HepG2 (cell line): ENCODE data around the gene HEPN1. TPM values are rescaled to one million over a fixed set of nuclear protein-coding genes. Genes with fewer than 3 reads are reported as not detected.

Experiments used
- ATF7 ChIP-seq, 2 experiments: fragments of 450-650 bp in 1 of 2; sonication (generic) in 1 of 2; formaldehyde crosslinking in 1 of 2; IDR thresholded peaks; 2 replicates each; pipeline versions ENCODE4 v1.4.0 to v1.6.1; 2016 to 2020; ENCODE audit warnings: antibody characterized with exemption in 1 of 2, mild to moderate bottlenecking in 1 of 2, missing genetic modification reagents in 1 of 2
- HDAC1 ChIP-seq: sonication (generic); formaldehyde crosslinking; IDR thresholded peaks from 2 replicates; pipeline ENCODE4 v1.5.1; 2020; ENCODE audit warnings: mild to moderate bottlenecking, missing genetic modification reagents
- NONO ChIP-seq, 2 experiments: fragments of 450-650 bp in 1 of 2; sonication (generic) in 1 of 2; formaldehyde crosslinking in 1 of 2; IDR thresholded peaks in 1 of 2; conservative IDR thresholded peaks in 1 of 2; 2 replicates each; pipeline versions ENCODE4 v1.6.1 to v1.8.0; 2017 to 2022; ENCODE audit warnings: mild to moderate bottlenecking in 1 of 2, missing genetic modification reagents in 1 of 2, moderate library complexity in 1 of 2
- RFXANK ChIP-seq: IDR thresholded peaks from 2 replicates; pipeline ENCODE4 v1.6.1; 2016
- SMC3 ChIP-seq: IDR thresholded peaks from 2 replicates; pipeline ENCODE4 v1.6.1; 2011; ENCODE audit warnings: low read length, improper control_type of control experiment
- SP5 ChIP-seq: IDR thresholded peaks from 2 replicates; pipeline ENCODE4 v1.6.1; 2016; ENCODE audit warnings: low read depth, borderline replicate concordance
- ZBTB38 ChIP-seq: sonication (generic); formaldehyde crosslinking; IDR thresholded peaks from 2 replicates; pipeline ENCODE4 v1.5.1; 2020; ENCODE audit warnings: mild to moderate bottlenecking, missing genetic modification reagents
- ZNF407 ChIP-seq: sonication (generic); formaldehyde crosslinking; IDR thresholded peaks from one replicate; pipeline ENCODE4 v1.5.1; 2020; ENCODE audit warnings: mild to moderate bottlenecking, missing genetic modification reagents; ENCODE audit errors: not compliant biosample characterization
- polyA plus RNA-seq, 8 experiments: library from polyadenylated mRNA; depleted of rRNA in 3 of 8; stranded (reverse) in 7 of 8; unstranded in 1 of 8; fragments of >200 nt; fragmentation: Illumina TruSeq in 4 of 8; extraction: Trizol in 4 of 8; gene quantifications; 2 replicates each; pipeline versions ENCODE4 v1.2.1 to v1.2.3, GENCODE V29; 2011 to 2016; ENCODE audit warnings: low read depth in 4 of 8, missing spikeins in 1 of 8, mixed read lengths in 1 of 8; ENCODE audit not compliant: insufficient read depth in 1 of 8
- total RNA-seq, 5 experiments: library from RNA; depleted of rRNA; stranded (reverse); fragments of >200 nt; fragmentation: Illumina TruSeq; extraction: Trizol; gene quantifications; 2 replicates each; pipeline ENCODE4 v1.2.3, GENCODE V29; 2016; ENCODE audit warnings: low read depth in 1 of 5
- TF ChIP-seq, protein P1 (sequence below): IDR thresholded peaks from 2 replicates; pipeline ENCODE4 v1.6.1; 2016; ENCODE audit warnings: missing compliant biosample characterization, missing genetic modification reagents, borderline replicate concordance
- TF ChIP-seq, protein P2 (sequence below): sonication (generic); formaldehyde crosslinking; IDR thresholded peaks from 2 replicates; pipeline ENCODE4 v1.4.0; 2020; ENCODE audit warnings: missing genetic modification reagents

Gene HEPN1
- total and polyA plus RNA-seq, 2 of the 13 experiments (the other 11 are each of a cell fraction or from before 2014, with no cell fraction given) = not detected

DNA sequence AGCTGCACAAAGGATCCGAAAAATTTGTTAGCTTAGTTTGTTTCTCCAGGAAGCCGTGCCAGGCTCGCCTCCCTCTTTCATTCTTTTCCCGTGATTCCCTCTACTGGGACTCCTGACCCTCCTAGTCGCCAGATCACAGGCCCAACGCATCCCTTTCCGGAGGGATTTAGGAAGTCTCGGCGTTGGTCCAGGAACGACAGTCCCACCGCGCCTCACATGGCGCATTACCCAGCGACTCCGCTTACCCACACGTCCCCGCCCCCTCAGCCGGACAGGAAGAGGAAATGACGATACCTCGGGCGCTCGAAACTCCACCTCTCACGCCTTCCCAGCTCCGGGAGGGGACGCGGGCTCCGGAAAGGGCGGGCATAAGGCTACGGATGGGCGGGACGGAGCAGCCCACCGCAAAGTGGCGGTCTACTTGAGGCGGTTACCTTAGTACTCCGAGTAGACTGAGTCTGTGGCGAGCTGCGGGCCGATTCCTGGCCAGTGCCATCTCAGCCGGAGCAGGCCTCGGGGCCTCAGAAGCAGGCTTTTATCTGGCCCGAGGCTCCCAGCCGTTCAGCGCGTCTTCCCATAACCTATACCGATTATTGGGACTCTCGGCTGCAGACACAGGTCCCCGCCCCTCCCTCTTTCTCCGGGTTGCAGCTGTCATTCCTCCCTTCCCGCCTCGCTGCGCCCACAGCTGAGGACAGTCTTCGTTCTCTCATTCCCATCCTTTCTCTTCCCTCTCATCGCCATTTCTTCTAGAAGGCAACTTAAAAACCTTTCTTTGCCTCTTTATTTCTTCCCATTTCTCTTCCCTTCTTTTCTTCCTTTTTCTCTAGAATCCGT lies 34.9 kb downstream of the HEPN1 start, which contains the start of gene CCDC15 (continued):
- TF ChIP-seq, protein P1, sequence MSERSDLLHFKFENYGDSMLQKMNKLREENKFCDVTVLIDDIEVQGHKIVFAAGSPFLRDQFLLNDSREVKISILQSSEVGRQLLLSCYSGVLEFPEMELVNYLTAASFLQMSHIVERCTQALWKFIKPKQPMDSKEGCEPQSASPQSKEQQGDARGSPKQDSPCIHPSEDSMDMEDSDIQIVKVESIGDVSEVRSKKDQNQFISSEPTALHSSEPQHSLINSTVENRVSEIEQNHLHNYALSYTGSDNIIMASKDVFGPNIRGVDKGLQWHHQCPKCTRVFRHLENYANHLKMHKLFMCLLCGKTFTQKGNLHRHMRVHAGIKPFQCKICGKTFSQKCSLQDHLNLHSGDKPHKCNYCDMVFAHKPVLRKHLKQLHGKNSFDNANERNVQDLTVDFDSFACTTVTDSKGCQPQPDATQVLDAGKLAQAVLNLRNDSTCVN (CRISPR knock-in tag) = peak; percentile 23; the same call in 1 of the 2 replicates
- TF ChIP-seq ATF7 (IDR thresholded peaks at IDR 0.05) = no peak
- TF ChIP-seq ATF7 (CRISPR knock-in tag; IDR thresholded peaks at IDR 0.05) = peak; percentile 53; the same call in 1 of the 2 replicates
- TF ChIP-seq ZBTB38 = peak; percentile 81; the same call in 1 of the 2 replicates
- no peak for TF ChIP-seq SMC3
- peak; percentile 75 for TF ChIP-seq ZNF407 (CRISPR knock-in tag)
- peak; percentile 92 for TF ChIP-seq HDAC1 (CRISPR knock-in tag)
- peak; percentile 93 for TF ChIP-seq SP5 (CRISPR knock-in tag)
- TF ChIP-seq, protein P2, sequence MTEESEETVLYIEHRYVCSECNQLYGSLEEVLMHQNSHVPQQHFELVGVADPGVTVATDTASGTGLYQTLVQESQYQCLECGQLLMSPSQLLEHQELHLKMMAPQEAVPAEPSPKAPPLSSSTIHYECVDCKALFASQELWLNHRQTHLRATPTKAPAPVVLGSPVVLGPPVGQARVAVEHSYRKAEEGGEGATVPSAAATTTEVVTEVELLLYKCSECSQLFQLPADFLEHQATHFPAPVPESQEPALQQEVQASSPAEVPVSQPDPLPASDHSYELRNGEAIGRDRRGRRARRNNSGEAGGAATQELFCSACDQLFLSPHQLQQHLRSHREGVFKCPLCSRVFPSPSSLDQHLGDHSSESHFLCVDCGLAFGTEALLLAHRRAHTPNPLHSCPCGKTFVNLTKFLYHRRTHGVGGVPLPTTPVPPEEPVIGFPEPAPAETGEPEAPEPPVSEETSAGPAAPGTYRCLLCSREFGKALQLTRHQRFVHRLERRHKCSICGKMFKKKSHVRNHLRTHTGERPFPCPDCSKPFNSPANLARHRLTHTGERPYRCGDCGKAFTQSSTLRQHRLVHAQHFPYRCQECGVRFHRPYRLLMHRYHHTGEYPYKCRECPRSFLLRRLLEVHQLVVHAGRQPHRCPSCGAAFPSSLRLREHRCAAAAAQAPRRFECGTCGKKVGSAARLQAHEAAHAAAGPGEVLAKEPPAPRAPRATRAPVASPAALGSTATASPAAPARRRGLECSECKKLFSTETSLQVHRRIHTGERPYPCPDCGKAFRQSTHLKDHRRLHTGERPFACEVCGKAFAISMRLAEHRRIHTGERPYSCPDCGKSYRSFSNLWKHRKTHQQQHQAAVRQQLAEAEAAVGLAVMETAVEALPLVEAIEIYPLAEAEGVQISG (CRISPR knock-in tag) = peak; percentile 87
- no peak; the same call in 1 of the 2 replicates for TF ChIP-seq RFXANK (CRISPR knock-in tag)
- no peak for TF ChIP-seq NONO (IDR thresholded peaks at IDR 0.05)
- peak; percentile 77 for TF ChIP-seq NONO (CRISPR knock-in tag; conservative IDR thresholded peaks at IDR 0.05)
